AG04450 (cell line): Measurements from ENCODE around the gene DNAJC21. TPM values are rescaled to one million over a fixed set of nuclear protein-coding genes. Genes with fewer than 3 reads are reported as not detected.

Experiments
- CTCF ChIA-PET: fragments of 300-600, 350-600 bp; formaldehyde crosslinking; extraction: SDS; loops from one replicate; lab custom pipeline; 2022; ENCODE audit warnings: antibody characterized with exemption, inconsistent platforms; lab: Charles Lee
- POLR2A ChIA-PET: fragments of 350-600 bp; formaldehyde crosslinking; extraction: SDS; loops from one replicate; lab custom pipeline; 2021; ENCODE audit warnings: antibody characterized with exemption, inconsistent platforms; lab: Yijun Ruan, JAX
- DNase-seq: peaks from one replicate; pipeline ENCODE4 v3.0.0-alpha.2; 2011; ENCODE audit warnings: low read depth, low spot score
- H3K27ac ChIP-seq: one replicate; pipeline ENCODE4 v1.5.1; 2012; ENCODE audit warnings: low read depth, low read length, control low read depth
- H3K27me3 ChIP-seq: one replicate; pipeline ENCODE4 v1.6.0; 2012; ENCODE audit warnings: low read length; ENCODE audit not compliant: control insufficient read depth, insufficient read depth
- H3K4me3 ChIP-seq: 2 replicates; pipeline ENCODE4 v1.5.1; 2011; ENCODE audit warnings: mild to moderate bottlenecking, low read depth, low read length, control low read depth
- H3K9me3 ChIP-seq: 2 replicates; pipeline ENCODE4 v1.5.1; 2012; ENCODE audit warnings: low read length; ENCODE audit not compliant: control insufficient read depth, insufficient read depth
- polyA plus RNA-seq: library from polyadenylated mRNA; depleted of rRNA; stranded (reverse); fragments of >200 nt; gene quantifications from 2 replicates; pipeline ENCODE4 v1.2.3, GENCODE V29; 2011
- TF ChIP-seq, protein P1 (sequence below): IDR thresholded peaks from 2 replicates; pipeline ENCODE4 v1.5.1; 2011; ENCODE audit warnings: low read depth, low read length, control low read depth, inconsistent platforms

DNAJC21 gene
- polyA plus RNA-seq, 1 experiment, result 40.7 TPM

DNA sequence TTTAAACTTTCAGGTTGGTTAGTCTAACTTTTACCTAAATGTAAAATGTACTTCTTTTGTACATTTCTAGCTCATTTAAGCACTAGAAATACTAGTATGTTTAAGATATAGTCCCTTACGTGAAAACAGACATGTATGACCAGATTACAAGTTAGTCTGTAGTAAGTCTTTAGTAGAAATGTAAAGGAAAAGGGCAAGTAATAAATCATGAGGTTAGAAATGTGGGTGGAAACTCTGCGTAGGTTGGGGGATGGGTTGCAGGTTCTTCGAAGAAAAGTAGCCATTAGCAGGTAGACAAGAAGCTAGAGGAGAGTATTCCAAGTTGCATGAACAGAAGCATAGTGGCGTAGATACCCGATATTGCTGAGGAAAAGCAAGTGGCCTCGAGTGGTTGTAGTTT is 36.9 kb upstream of the DNAJC21 start:
- no peak overlapping the region for H3K27ac ChIP-seq
- no peaks in the 10 kb centered on the region for H3K9me3 ChIP-seq
- TF ChIP-seq, protein P1, sequence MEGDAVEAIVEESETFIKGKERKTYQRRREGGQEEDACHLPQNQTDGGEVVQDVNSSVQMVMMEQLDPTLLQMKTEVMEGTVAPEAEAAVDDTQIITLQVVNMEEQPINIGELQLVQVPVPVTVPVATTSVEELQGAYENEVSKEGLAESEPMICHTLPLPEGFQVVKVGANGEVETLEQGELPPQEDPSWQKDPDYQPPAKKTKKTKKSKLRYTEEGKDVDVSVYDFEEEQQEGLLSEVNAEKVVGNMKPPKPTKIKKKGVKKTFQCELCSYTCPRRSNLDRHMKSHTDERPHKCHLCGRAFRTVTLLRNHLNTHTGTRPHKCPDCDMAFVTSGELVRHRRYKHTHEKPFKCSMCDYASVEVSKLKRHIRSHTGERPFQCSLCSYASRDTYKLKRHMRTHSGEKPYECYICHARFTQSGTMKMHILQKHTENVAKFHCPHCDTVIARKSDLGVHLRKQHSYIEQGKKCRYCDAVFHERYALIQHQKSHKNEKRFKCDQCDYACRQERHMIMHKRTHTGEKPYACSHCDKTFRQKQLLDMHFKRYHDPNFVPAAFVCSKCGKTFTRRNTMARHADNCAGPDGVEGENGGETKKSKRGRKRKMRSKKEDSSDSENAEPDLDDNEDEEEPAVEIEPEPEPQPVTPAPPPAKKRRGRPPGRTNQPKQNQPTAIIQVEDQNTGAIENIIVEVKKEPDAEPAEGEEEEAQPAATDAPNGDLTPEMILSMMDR, result no peak
- no peak for DNase-seq
- ChIA-PET POLR2A (no interaction called here), CTCF (interaction anchor here (1.0 to 1.4 kb wide), 2 partner anchors 14 to 406 kb away, joined by 4 read pairs; no protein-coding TSS in a partner anchor)
- H3K4me3 ChIP-seq, result no peak overlapping the region
- H3K27me3 ChIP-seq, result no peaks in the 10 kb centered on the region

DNA sequence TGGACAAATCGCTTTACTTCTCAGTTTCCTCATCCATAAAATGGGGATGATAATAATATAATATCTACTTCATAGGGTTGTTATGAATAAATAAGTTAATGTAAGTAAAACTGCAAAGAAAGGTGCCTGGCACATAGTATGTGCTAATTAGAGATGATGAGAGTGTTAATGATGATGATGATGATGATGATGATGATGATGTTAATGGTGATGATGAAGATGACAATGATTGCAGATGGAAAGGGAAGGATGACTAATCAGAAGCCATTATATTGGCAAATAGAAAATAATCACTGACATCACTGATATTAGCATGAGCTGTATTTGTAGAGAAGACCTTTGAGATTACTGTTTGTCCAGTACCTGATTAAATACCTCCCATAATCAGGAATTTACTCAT is 34.6 kb upstream of the DNAJC21 start:
- TF ChIP-seq, protein P1, result no peak
- POLR2A ChIA-PET, result no interaction called here

DNA sequence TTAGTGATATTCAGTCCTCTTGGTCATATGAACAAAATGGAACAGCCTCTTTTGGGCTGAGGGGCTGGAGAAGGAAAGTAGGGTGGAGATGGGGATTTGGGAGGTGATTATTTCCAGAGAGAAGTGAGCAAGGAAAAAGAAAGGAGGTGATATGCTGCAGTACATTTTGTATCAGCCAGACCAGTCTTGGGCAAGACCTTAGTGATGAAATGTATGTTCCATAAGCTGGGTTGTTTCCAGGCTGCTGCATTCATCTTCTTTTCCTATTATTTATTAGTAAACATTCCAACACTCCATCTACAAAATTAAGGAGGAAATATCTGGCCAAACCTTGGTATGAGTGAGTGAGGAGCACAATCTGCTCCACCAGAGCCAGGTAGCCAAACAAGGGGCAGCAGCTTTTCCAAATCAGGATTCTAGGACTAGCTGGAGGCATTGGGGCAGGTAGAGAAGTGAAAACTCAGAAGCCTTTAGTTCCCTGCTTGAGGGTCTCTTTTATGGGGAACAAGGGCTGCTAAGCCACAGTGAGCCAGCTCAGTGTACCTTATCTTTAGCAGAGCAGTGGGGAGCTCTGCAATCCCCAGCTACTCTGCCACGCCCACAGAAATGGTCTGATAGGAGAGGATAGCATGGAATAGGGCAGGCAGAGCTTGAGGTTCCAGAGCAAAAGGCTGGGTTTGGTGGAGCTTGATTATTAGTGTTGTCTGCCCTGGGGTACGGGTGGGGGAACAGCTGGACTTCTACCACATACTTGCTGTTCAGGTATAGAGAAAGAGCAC is 33.5 kb upstream of the DNAJC21 start:
- POLR2A ChIA-PET, result no interaction called here
- H3K27ac ChIP-seq, result no peak overlapping the region
- CTCF ChIA-PET, result interaction anchor here (0.6 to 5.8 kb wide), 6 partner anchors 15 to 420 kb away, joined by 3 to 152 read pairs (median 3); no protein-coding TSS in a partner anchor
- no peaks in the 10 kb centered on the region for H3K9me3 ChIP-seq
- TF ChIP-seq, protein P1, result no peak
- no peaks in the 10 kb centered on the region for H3K27me3 ChIP-seq
- DNase-seq, result no peak
- no peak overlapping the region for H3K4me3 ChIP-seq

More for the DNA sequence above, 34.6 kb upstream of the DNAJC21 start:
- no peak overlapping the region for H3K27ac ChIP-seq
- H3K27me3 ChIP-seq, result no peaks in the 10 kb centered on the region
- no peak overlapping the region for H3K4me3 ChIP-seq
- H3K9me3 ChIP-seq, result no peaks in the 10 kb centered on the region
- DNase-seq, result no peak
- CTCF ChIA-PET, result interaction anchor here (1.0 to 1.6 kb wide), 3 partner anchors 372 to 419 kb away, joined by 3 to 5 read pairs (median 5); no protein-coding TSS in a partner anchor

DNA sequence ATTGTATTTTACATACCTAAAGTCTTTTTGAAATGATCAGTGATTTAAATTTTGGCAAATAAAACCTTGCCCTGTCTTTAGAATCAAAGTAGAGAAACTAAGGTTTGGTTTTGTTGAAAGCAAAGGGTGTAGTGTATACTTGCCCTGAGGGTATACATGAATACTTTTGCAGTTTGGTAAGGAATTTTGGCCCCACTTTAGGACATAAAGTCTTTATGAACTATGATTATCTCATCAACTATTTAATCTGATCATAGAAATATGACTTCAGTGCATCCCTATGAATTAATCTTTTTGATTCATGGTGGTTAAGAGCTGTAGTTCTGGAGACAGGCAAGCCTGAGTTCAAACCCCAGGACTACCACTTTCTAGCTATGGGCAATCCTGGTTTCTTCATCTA is 31.7 kb upstream of the DNAJC21 start:
- no peak overlapping the region for H3K4me3 ChIP-seq
- ChIA-PET POLR2A (no interaction called here), CTCF (interaction anchor here (0.8 to 5.8 kb wide), 22 partner anchors 11 to 422 kb away, joined by 3 to 152 read pairs (median 8); partner anchors contain the start of genes BRIX1, RAD1 and RAI14)

More for the DNA sequence above, 31.7 kb upstream of the DNAJC21 start:
- H3K9me3 ChIP-seq, result no peaks in the 10 kb centered on the region
- no peak for DNase-seq
- no peaks in the 10 kb centered on the region for H3K27me3 ChIP-seq
- TF ChIP-seq, protein P1, result no peak
- no peak overlapping the region for H3K27ac ChIP-seq
